Gastroesophageal sphincter (tissue), 4 donors: Measurements from ENCODE around the gene PRKAR1B. TPM values are rescaled to one million over a fixed set of nuclear protein-coding genes. Genes with fewer than 3 reads are reported as not detected.
A peak's percentile ranks its signal among the peaks of the same experiment; 100 is the strongest.
"Not testable (repeated sequence)": the region's sequence is repeated elsewhere in the genome, so short reads cannot be mapped to it uniquely, and the experiment has no call there.

Experiments used
- ATAC-seq: fragments of 150-250 bp; one replicate; pipeline ENCODE4 v1.9.1; 2016; ENCODE audit warnings: mild to moderate bottlenecking, moderate library complexity
- H3K27ac ChIP-seq, 4 donors: fragments of 200-600 bp; sonication (generic) in 3 of 4; 1 replicate in 3 of 4; 2 replicates in 1 of 4; pipeline ENCODE4 v1.5.1; 2016 to 2019
- H3K27me3 ChIP-seq: fragments of 200-600 bp; sonication (generic); one replicate; pipeline ENCODE4 v1.5.1; 2019
- H3K36me3 ChIP-seq, 2 donors: fragments of 200-600 bp; sonication (generic); one replicate each; pipeline ENCODE4 v1.5.1; 2019; ENCODE audit warnings: control low read depth in 1 of 2
- H3K4me1 ChIP-seq, 3 donors: fragments of 200-600 bp; sonication (generic); 1 replicate in 2 of 3; 2 replicates in 1 of 3; pipeline ENCODE4 v1.5.1; 2016 to 2019; ENCODE audit warnings: control low read depth in 2 of 3
- H3K4me3 ChIP-seq, 2 donors: fragments of 200-600 bp; sonication (generic); one replicate each; pipeline ENCODE4 v1.5.1; 2019; ENCODE audit warnings: mild to moderate bottlenecking in 1 of 2, moderate library complexity in 1 of 2
- H3K9me3 ChIP-seq, 3 donors: fragments of 200-600 bp; sonication (generic); one replicate each; pipeline ENCODE4 v1.5.1; 2017 to 2019; ENCODE audit warnings: control low read depth in 2 of 3
- EP300 ChIP-seq: sonication (generic); formaldehyde crosslinking; IDR thresholded peaks from one replicate; pipeline ENCODE4 v1.6.1; 2017; ENCODE audit warnings: antibody characterized with exemption, mild to moderate bottlenecking
- POLR2A ChIP-seq, 2 donors: fragments of 450-650 bp; IDR thresholded peaks; one replicate each; pipeline ENCODE4 v1.6.1; 2017; ENCODE audit warnings: antibody characterized with exemption in 2 of 2, mild to moderate bottlenecking in 2 of 2, moderate library complexity in 1 of 2
- POLR2AphosphoS5 ChIP-seq: sonication (generic); formaldehyde crosslinking; IDR thresholded peaks from one replicate; pipeline ENCODE4 v1.6.1; 2017; ENCODE audit warnings: antibody characterized with exemption
- WGBS, 2 donors: methylation state at CpG; one replicate each; pipeline ENCODE4 v1.1.5; 2018; ENCODE audit warnings: low coverage in 1 of 2; 5-methylcytosine and 5-hydroxymethylcytosine counted together
- total RNA-seq, 4 donors: library from RNA; depleted of rRNA; stranded (reverse); fragments of >200 nt; gene quantifications; one replicate each; pipeline ENCODE4 v1.1.0, GENCODE V29; 2016
- TF ChIP-seq, protein P1 (sequence below), 4 experiments: fragments of 200-600 bp in 2 of 4; fragments of 450-650 bp in 2 of 4; sonication (generic) in 1 of 4; IDR thresholded peaks; one replicate each; pipeline ENCODE4 v1.5.1; 2017 to 2019; ENCODE audit warnings: antibody characterized with exemption in 4 of 4, mild to moderate bottlenecking in 2 of 4, moderate library complexity in 2 of 4

The PRKAR1B gene
- total RNA-seq, 4 donors from 2014 or later, result 11.6 to 39.1 (median 24.8) TPM

DNA sequence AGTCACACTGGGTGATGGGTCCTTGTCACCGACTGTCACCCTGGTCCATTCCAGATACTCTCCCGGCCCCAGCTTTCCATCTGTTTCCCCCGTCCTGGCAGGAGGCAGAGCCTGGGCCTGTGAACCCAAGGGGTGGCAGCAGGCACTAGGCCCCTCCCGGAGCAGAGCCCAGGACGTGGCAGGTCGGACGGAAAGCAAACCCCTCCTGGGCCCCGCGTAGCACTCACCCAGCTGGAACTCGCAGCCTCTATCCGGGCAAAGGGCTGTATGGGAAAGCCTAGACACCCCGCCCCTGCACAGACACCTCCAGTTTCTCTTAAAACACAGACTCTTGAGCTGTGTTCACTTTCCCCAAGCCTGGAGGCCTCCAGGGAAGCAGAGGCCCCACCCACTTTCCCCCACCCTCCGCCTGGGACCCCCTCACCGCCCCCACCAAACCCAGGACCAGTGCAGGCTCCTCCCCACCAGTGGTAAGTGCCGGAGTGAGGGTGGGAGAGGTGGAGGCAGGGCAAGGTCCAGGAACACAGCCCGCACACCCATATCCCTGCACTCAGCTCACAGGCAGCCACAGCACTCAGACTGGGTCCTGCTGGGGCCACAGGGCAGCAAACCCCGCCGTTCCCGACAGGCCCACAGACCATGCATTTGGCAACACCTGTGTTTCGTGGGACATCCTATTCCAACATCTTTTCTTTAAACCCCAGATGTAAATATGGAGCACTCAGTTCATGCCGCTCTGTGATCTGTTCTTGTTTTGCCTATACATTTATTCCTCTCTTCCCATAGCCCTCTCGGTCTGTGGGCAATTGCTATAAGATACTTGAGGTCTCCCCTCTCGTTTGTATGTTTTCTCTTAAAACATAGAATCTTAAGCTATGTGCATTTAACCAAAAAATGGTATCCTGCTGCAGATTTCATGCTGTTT is 109.2 kb downstream of the PRKAR1B start:
- Histone ChIP-seq H3K36me3 (no peaks in the 10 kb centered on the region), H3K4me1 (no peaks in the 10 kb centered on the region), H3K27ac (no peak overlapping the region), H3K4me3 (no peak overlapping the region), H3K27me3 (no peaks in the 10 kb centered on the region), H3K9me3 (peaks cover 0 to 12% (median 0%) of the 10 kb centered on the region in 3 donors)
- WGBS, 2 donors, result 80 to 97% methylated on average over 2 to 7 of the region's 23 CpGs
- TF ChIP-seq, protein P1, sequence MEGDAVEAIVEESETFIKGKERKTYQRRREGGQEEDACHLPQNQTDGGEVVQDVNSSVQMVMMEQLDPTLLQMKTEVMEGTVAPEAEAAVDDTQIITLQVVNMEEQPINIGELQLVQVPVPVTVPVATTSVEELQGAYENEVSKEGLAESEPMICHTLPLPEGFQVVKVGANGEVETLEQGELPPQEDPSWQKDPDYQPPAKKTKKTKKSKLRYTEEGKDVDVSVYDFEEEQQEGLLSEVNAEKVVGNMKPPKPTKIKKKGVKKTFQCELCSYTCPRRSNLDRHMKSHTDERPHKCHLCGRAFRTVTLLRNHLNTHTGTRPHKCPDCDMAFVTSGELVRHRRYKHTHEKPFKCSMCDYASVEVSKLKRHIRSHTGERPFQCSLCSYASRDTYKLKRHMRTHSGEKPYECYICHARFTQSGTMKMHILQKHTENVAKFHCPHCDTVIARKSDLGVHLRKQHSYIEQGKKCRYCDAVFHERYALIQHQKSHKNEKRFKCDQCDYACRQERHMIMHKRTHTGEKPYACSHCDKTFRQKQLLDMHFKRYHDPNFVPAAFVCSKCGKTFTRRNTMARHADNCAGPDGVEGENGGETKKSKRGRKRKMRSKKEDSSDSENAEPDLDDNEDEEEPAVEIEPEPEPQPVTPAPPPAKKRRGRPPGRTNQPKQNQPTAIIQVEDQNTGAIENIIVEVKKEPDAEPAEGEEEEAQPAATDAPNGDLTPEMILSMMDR (IDR thresholded peaks at IDR 0.05), result no peak
- no peak for TF ChIP-seq EP300
- ATAC-seq, result no peak

DNA sequence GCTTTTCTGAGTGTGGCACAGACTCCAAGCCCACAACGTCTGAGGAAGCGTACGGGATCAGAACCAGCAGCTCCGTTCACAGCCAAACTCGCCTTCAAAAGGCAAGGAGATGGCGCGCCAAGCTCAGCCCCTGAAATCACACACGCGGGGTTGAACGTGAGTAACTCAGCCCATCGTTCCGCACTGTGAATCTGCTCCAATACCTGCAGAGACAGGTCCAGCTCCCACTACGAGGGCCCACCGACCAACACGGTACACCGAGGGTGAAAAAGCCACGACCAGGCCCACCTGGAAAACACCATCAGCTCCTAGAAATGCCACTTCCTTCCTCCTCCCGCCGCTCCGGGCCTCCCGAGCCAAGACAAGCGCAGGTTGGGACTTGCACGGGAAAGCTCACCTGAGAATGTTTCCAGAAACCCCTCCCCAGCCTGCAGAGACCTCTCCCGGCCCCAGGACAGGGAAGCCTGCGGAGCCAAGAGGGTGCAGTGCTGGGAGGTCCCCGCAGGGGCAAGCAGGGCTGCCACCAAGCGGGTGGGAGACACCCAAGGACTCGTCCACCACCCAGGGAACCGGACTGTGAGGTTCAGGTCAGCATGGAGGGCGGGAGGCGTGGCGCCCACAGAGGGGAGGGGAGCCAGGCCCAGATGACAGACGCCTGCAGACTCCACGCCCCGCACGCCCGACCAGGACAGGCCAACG is 113.5 kb downstream of the PRKAR1B start:
- TF ChIP-seq POLR2AphosphoS5, result no peak
- no peak for TF ChIP-seq EP300
- TF ChIP-seq, protein P1 (IDR thresholded peaks at IDR 0.05), result no peak
- no peak for TF ChIP-seq POLR2A (IDR thresholded peaks at IDR 0.05)
- WGBS, 2 donors, result 98% methylated on average over 10 of the region's 38 CpGs; no CpG with 5 or more reads in 1 of the 2 donors
- ATAC-seq, result no peak
- H3K9me3 ChIP-seq, result no peaks in the 10 kb centered on the region
- no peaks in the 10 kb centered on the region for H3K27me3 ChIP-seq
- H3K36me3 ChIP-seq, result no peaks in the 10 kb centered on the region
- H3K4me1 ChIP-seq, result peaks cover 0 to 18% (median 7%) of the 10 kb centered on the region in 3 donors
- H3K4me3 ChIP-seq, result no peak overlapping the region
- no peak overlapping the region for H3K27ac ChIP-seq

DNA sequence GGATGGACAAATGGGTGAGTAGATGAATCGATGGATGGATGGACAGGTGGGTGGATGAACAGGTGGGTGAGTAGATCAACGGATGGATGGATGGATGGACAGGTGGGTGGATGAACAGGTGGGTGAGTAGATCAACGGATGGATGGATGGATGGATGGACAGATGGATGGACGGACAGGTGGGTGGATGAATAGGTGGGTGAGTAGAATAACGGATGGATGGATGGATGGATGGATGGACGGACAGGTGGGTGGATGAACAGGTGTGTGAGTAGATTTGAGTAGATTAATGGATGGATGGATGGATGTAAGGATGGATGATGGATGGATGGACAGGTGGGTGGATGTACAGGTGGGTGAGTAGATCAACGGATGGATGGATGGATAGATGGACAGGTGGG is 115.2 kb downstream of the PRKAR1B start:
- not testable (repeated sequence) for ATAC-seq, H3K27ac ChIP-seq

DNA sequence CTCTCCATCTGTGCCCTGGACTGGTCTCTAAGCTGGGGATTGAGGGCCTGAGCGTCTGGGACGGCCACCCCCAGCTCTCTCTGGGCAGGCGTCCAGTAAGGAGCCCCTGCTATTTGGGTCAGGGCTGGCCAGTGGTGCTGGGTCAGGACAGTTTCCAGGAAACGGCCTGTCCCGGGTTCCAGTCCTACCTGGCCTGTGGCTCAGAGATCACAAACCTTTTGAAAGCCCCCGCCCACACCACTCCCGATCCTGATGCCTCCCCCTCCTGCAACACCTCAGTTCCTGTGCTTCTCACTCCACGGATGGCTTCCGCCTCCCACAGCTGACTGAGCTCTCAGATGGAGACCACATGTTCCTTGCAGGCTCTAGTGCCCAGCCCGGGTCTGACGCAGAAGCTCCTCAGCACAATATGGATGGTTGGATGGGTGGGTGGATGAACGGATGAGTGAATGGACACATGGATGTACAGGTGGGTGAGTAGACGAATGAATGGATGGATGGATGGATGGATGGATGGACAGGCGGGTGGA is 115.7 kb downstream of the PRKAR1B start:
- TF ChIP-seq POLR2A (IDR thresholded peaks at IDR 0.05) (no peak), EP300 (no peak), POLR2AphosphoS5 (no peak)
- TF ChIP-seq, protein P1 (IDR thresholded peaks at IDR 0.05), result no peak
- H3K4me3 ChIP-seq, result no peak overlapping the region
- peak overlapping the region in 3 of 4 donors; percentile 52 to 70 (median 64) for H3K27ac ChIP-seq
- H3K36me3 ChIP-seq, result no peaks in the 10 kb centered on the region
- no peaks in the 10 kb centered on the region for H3K9me3 ChIP-seq
- peak; percentile 26 for ATAC-seq
- H3K27me3 ChIP-seq, result no peaks in the 10 kb centered on the region
- WGBS, 2 donors, result 51 to 85% methylated on average over 4 to 8 of the region's 14 CpGs
- H3K4me1 ChIP-seq, result peaks cover 0 to 18% (median 7%) of the 10 kb centered on the region in 3 donors

More for the DNA sequence above, 115.2 kb downstream of the PRKAR1B start:
- 85 to 88% methylated on average over 7 of the region's 7 CpGs for WGBS, 2 donors
- H3K4me3 ChIP-seq, H3K36me3 ChIP-seq, H3K27me3 ChIP-seq, H3K9me3 ChIP-seq: not testable (repeated sequence)
- peaks cover 0 to 18% (median 7%) of the 10 kb centered on the region in 3 donors for H3K4me1 ChIP-seq

DNA sequence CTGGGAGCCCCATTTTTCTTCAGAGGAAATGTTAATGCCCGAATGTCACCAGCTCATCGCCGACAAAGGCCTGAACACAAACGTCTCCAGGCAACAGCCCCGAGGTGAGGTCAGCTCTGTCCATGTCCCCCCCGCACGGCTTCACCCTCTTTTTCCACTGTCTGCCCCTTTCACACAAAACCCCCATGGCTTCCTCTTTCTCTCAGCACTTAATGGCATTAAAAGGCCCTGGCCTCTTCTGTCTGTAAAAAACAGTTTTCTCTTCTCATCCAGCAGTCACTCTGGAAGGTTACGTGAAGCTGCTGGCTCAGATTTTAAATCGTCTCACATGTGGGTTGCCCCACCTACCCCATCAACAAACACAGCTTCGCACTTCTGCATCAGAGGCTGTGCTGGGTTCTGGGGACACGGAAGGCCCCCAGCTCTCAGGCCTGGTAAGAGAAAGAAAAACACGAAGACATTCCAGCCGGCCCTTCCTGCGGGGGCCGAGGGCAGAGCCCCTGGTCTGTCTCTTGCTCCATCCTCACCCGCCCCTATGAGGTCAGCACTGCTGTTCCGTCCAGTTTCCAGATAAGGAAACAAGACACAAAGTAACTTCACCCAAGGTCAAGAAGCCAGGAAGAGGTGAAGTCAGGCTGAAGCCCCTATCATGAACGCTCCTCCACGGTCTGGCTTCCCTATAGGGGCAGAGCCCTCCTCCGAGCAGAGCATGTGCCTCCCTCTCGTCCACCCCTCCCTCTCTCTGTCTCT is 116.4 kb downstream of the PRKAR1B start:
- ATAC-seq, result peak; percentile 74
- Histone ChIP-seq H3K4me3 (no peak overlapping the region), H3K27ac (peak overlapping the region in 3 of 4 donors; percentile 52 to 70 (median 64)), H3K27me3 (no peaks in the 10 kb centered on the region), H3K4me1 (peaks cover 0 to 18% (median 7%) of the 10 kb centered on the region in 3 donors), H3K9me3 (no peaks in the 10 kb centered on the region), H3K36me3 (peaks cover 0 to 4% of the 10 kb centered on the region in 2 donors)
- 15 to 60% methylated on average over 13 to 17 of the region's 21 CpGs for WGBS, 2 donors
- TF ChIP-seq, protein P1 (IDR thresholded peaks at IDR 0.05), result no peak
- no peak for TF ChIP-seq POLR2A (IDR thresholded peaks at IDR 0.05)
- no peak for TF ChIP-seq EP300
- TF ChIP-seq POLR2AphosphoS5, result no peak
